CD14-positive monocyte (primary cell): ENCODE measurements around the gene ZNF511. TPM values are rescaled to one million over a fixed set of nuclear protein-coding genes. Genes with fewer than 3 reads are reported as not detected.

ENCODE experiments used
- DNase-seq, 3 donors: peaks; one replicate each; pipeline ENCODE4 v3.0.0-alpha.2; 2011 to 2022
- H2AFZ ChIP-seq: 2 replicates; pipeline ENCODE4 v1.6.0; 2012; ENCODE audit warnings: mild to moderate bottlenecking, low read depth, low read length, inconsistent platforms; ENCODE audit not compliant: insufficient read depth, poor library complexity, severe bottlenecking
- H3K27ac ChIP-seq, 2 donors: 1 replicate in 1 of 2; 2 replicates in 1 of 2; pipeline ENCODE4 v1.5.1; 2012 to 2013; ENCODE audit warnings: low read length in 2 of 2, control low read depth in 1 of 2, inconsistent platforms in 1 of 2, low read depth in 1 of 2, mild to moderate bottlenecking in 1 of 2
- H3K27me3 ChIP-seq, 2 donors: one replicate each; pipeline versions ENCODE4 v1.6.0 to v1.6.1; 2011 to 2013; ENCODE audit warnings: low read length in 2 of 2; ENCODE audit not compliant: control insufficient read depth in 2 of 2, insufficient read depth in 2 of 2
- H3K36me3 ChIP-seq, 2 donors: replicated peaks in 1 of 2; 1 replicate in 1 of 2; 2 replicates in 1 of 2; pipeline versions ENCODE4 v1.5.1 to v1.6.1; 2012 to 2013; ENCODE audit warnings: low read length in 2 of 2, control low read depth in 1 of 2, inconsistent platforms in 1 of 2, mild to moderate bottlenecking in 1 of 2; ENCODE audit not compliant: insufficient read depth in 2 of 2, control insufficient read depth in 1 of 2
- H3K4me1 ChIP-seq, 2 donors: 1 replicate in 1 of 2; 2 replicates in 1 of 2; pipeline versions ENCODE4 v1.5.1 to v1.6.1; 2012 to 2013; ENCODE audit warnings: low read length in 2 of 2, control low read depth in 1 of 2, inconsistent platforms in 1 of 2, mild to moderate bottlenecking in 1 of 2, moderate library complexity in 1 of 2; ENCODE audit not compliant: insufficient read depth in 2 of 2, control insufficient read depth in 1 of 2
- H3K4me2 ChIP-seq: replicated peaks from 2 replicates; pipeline ENCODE3; 2012; ENCODE audit warnings: low read length, moderate library complexity, mild to moderate bottlenecking; ENCODE audit not compliant: poor library complexity, severe bottlenecking; ENCODE audit errors: extremely low read depth
- H3K4me3 ChIP-seq, 3 experiments: fragments of 200-600 bp in 1 of 3; sonication (generic) in 1 of 3; replicated peaks in 1 of 3; 1 replicate in 2 of 3; 2 replicates in 1 of 3; pipeline ENCODE4 v1.5.1; 2011 to 2013; ENCODE audit warnings: low read length in 3 of 3, mild to moderate bottlenecking in 3 of 3, control low read depth in 2 of 3, low read depth in 2 of 3, inconsistent platforms in 1 of 3, moderate library complexity in 1 of 3
- H3K79me2 ChIP-seq: 2 replicates; pipeline ENCODE4 v1.6.0; 2012; ENCODE audit warnings: mild to moderate bottlenecking, control low read depth, inconsistent platforms, low read length, moderate library complexity; ENCODE audit not compliant: insufficient read depth
- H3K9ac ChIP-seq: 2 replicates; pipeline ENCODE4 v1.6.0; 2017; ENCODE audit warnings: low read length, mild to moderate bottlenecking; ENCODE audit not compliant: insufficient read depth, poor library complexity, severe bottlenecking
- H3K9me3 ChIP-seq, 2 donors: replicated peaks in 1 of 2; 1 replicate in 1 of 2; 2 replicates in 1 of 2; pipeline versions ENCODE4 v1.5.1 to v1.6.1; 2012 to 2013; ENCODE audit warnings: low read length in 2 of 2, control low read depth in 1 of 2; ENCODE audit not compliant: control insufficient read depth in 1 of 2, insufficient read depth in 1 of 2
- H4K20me1 ChIP-seq: 2 replicates; pipeline ENCODE4 v1.6.0; 2012; ENCODE audit warnings: mild to moderate bottlenecking, low read length, control low read depth, moderate library complexity; ENCODE audit not compliant: insufficient read depth
- H3K27ac Mint-ChIP-seq, 7 donors: one replicate each; pipeline ENCODE4 v1.8.0; 2020; ENCODE audit warnings: mild to moderate bottlenecking in 7 of 7, mixed read lengths in 7 of 7, moderate library complexity in 6 of 7, inconsistent platforms in 2 of 7
- H3K27me3 Mint-ChIP-seq, 3 donors: one replicate each; pipeline ENCODE4 v1.8.0; 2021 to 2022; ENCODE audit warnings: low read depth in 3 of 3, mild to moderate bottlenecking in 3 of 3, mixed read lengths in 3 of 3, moderate library complexity in 3 of 3, inconsistent platforms in 1 of 3
- H3K36me3 Mint-ChIP-seq, 2 donors: one replicate each; pipeline ENCODE4 v1.8.0; 2020; ENCODE audit warnings: mixed read lengths in 2 of 2, inconsistent platforms in 1 of 2, mild to moderate bottlenecking in 1 of 2
- H3K4me1 Mint-ChIP-seq: one replicate; pipeline ENCODE4 v1.8.0; 2020; ENCODE audit warnings: mild to moderate bottlenecking, mixed read lengths
- H3K4me3 Mint-ChIP-seq, 2 donors: one replicate each; pipeline ENCODE4 v1.8.0; 2020; ENCODE audit warnings: mild to moderate bottlenecking in 2 of 2, mixed read lengths in 2 of 2, moderate library complexity in 1 of 2
- H3K9me3 Mint-ChIP-seq, 7 donors: one replicate each; pipeline ENCODE4 v1.8.0; 2020 to 2022; ENCODE audit warnings: mixed read lengths in 7 of 7, mild to moderate bottlenecking in 6 of 7, moderate library complexity in 6 of 7, inconsistent platforms in 2 of 7
- WGBS: methylation state at CpG from one replicate; pipeline ENCODE4 v1.1.5; 2013; ENCODE audit warnings: missing lambda C conversion rate; ENCODE audit not compliant: insufficient coverage; 5-methylcytosine and 5-hydroxymethylcytosine counted together
- intact Hi-C, 2 donors: fragments of 100-400 bp; cut with micrococcal nuclease; formaldehyde crosslinking; loops; one replicate each; pipeline versions ENCODE4 v1.15.0 to v1.15.1; 2023
- polyA plus RNA-seq, 3 donors: library from polyadenylated mRNA; depleted of rRNA in 1 of 3; unstranded in 2 of 3; stranded (reverse) in 1 of 3; fragments of 300-500 nt in 2 of 3; fragments of >200 nt in 1 of 3; fragmentation: Illumina TruSeq in 2 of 3; gene quantifications; 1 replicate in 2 of 3; 2 replicates in 1 of 3; pipeline ENCODE4 v1.2.3, GENCODE V29; 2012 to 2021
- TF ChIP-seq, protein P1 (sequence below): fragments of 200-600 bp; IDR thresholded peaks from one replicate; pipeline ENCODE4 v1.8.0; 2022; ENCODE audit warnings: antibody characterized with exemption, mild to moderate bottlenecking

Gene ZNF511
- polyA plus RNA-seq, 3 donors: 30.3 to 118 (median 84.7) TPM

DNA sequence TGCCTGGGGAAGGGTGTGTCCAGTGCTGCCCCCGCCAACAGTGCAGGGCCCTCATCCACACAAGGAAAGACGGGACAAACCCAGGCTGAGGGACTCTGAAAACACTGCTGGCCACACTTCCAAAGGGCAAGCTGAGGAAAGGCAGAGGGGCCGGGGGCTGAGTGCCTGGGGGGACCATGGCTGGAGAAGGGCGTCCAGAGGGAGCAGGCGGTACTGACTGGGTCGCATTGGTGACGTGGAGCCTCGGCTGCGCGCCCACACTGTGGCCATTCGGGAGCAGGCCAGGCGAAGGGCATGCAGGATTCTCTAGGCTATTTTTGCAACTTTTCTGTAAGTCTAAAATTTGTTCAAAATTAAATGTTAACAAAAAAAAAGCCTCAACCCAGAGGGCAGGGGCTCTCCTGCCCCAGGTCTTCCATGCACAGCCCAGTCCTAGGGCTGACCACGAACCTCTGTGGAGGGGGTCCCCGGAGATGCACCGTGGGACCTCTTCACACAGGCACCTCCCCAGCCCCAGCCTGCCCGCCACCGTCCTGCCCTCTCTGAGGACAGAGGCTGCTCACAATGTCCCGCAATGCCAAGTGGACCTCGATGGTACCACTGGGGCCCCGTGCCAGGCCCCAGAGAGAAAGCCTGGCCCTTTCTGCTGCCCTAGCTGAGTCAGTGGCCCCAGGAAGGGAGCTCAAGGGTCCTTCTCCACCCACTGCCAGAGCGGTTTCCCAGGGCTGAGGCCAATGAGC lies 42.5 kb upstream of the ZNF511 start:
- H3K9me3 ChIP-seq: no peaks in the 10 kb centered on the region
- H3K4me3 Mint-ChIP-seq: no peak overlapping the region
- peaks cover 0 to 1% (median 1%) of the 10 kb centered on the region in 3 donors for H3K27me3 Mint-ChIP-seq
- H3K4me1 ChIP-seq: peaks cover 40 to 48% of the 10 kb centered on the region in 2 donors
- no peaks in the 10 kb centered on the region for H3K9me3 Mint-ChIP-seq
- no peak overlapping the region for H3K4me3 ChIP-seq
- H3K27ac ChIP-seq: no peak overlapping the region
- H3K9ac ChIP-seq: no peak overlapping the region
- H3K4me1 Mint-ChIP-seq: peaks cover 40% of the 10 kb centered on the region
- no peak for DNase-seq
- peaks cover 47% of the 10 kb centered on the region for H4K20me1 ChIP-seq
- 96% methylated on average over 19 of the region's 21 CpGs for WGBS
- H3K4me2 ChIP-seq: no peak overlapping the region
- H3K36me3 Mint-ChIP-seq: peaks cover 41 to 77% of the 10 kb centered on the region in 2 donors
- H3K27me3 ChIP-seq: no peaks in the 10 kb centered on the region
- peaks cover 56 to 73% of the 10 kb centered on the region in 2 donors for H3K36me3 ChIP-seq
- H3K79me2 ChIP-seq: no peaks in the 10 kb centered on the region
- no peak overlapping the region for H2AFZ ChIP-seq
- TF ChIP-seq, protein P1, sequence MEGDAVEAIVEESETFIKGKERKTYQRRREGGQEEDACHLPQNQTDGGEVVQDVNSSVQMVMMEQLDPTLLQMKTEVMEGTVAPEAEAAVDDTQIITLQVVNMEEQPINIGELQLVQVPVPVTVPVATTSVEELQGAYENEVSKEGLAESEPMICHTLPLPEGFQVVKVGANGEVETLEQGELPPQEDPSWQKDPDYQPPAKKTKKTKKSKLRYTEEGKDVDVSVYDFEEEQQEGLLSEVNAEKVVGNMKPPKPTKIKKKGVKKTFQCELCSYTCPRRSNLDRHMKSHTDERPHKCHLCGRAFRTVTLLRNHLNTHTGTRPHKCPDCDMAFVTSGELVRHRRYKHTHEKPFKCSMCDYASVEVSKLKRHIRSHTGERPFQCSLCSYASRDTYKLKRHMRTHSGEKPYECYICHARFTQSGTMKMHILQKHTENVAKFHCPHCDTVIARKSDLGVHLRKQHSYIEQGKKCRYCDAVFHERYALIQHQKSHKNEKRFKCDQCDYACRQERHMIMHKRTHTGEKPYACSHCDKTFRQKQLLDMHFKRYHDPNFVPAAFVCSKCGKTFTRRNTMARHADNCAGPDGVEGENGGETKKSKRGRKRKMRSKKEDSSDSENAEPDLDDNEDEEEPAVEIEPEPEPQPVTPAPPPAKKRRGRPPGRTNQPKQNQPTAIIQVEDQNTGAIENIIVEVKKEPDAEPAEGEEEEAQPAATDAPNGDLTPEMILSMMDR: no peak
- intact Hi-C loops: no loop called here
- peak overlapping the region in 1 of 7 donors; percentile 75 for H3K27ac Mint-ChIP-seq

DNA sequence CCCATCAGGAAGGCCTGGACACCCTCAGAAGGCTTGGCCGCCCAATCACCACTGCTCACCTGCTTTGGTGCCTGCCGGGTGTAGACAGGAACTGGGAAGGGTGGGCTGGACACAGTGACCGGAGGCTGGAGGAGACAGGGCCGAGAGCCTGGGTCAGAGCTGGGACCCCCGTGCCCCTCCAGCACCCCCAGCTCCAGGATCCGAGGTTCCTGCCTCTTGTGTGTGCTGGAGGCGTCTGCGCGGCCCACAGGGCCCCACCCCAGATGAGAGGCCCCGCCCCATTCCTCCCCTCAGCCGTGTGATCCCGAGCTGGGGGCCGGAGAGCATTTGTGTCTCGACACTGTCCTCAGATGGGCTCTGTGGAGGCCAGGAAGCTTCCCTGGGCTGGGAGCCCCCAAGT lies 41.4 kb upstream of the ZNF511 start:
- H3K36me3 ChIP-seq: peaks cover 65 to 82% of the 10 kb centered on the region in 2 donors

More for the DNA sequence above, 41.4 kb upstream of the ZNF511 start:
- Histone ChIP-seq H3K9me3 (no peaks in the 10 kb centered on the region), H3K4me3 (no peak overlapping the region), H3K79me2 (no peaks in the 10 kb centered on the region), H3K4me1 (peaks cover 34 to 40% of the 10 kb centered on the region in 2 donors), H2AFZ (no peak overlapping the region), H3K27ac (no peak overlapping the region), H3K4me2 (no peak overlapping the region), H3K27me3 (no peaks in the 10 kb centered on the region), H3K9ac (no peak overlapping the region), H4K20me1 (peaks cover 56% of the 10 kb centered on the region)
- Mint-ChIP-seq H3K27me3 (peaks cover 0 to 4% (median 1%) of the 10 kb centered on the region in 3 donors), H3K9me3 (no peaks in the 10 kb centered on the region), H3K4me1 (peaks cover 37% of the 10 kb centered on the region), H3K27ac (no peak overlapping the region), H3K4me3 (no peak overlapping the region), H3K36me3 (peaks cover 49 to 85% of the 10 kb centered on the region in 2 donors)
- intact Hi-C loops: no loop called here
- TF ChIP-seq, protein P1: no peak
- 95% methylated on average over 11 of the region's 14 CpGs for WGBS
- no peak for DNase-seq
